Measurements from ENCODE around the gene DNHD1.

Gene DNHD1

DNA sequence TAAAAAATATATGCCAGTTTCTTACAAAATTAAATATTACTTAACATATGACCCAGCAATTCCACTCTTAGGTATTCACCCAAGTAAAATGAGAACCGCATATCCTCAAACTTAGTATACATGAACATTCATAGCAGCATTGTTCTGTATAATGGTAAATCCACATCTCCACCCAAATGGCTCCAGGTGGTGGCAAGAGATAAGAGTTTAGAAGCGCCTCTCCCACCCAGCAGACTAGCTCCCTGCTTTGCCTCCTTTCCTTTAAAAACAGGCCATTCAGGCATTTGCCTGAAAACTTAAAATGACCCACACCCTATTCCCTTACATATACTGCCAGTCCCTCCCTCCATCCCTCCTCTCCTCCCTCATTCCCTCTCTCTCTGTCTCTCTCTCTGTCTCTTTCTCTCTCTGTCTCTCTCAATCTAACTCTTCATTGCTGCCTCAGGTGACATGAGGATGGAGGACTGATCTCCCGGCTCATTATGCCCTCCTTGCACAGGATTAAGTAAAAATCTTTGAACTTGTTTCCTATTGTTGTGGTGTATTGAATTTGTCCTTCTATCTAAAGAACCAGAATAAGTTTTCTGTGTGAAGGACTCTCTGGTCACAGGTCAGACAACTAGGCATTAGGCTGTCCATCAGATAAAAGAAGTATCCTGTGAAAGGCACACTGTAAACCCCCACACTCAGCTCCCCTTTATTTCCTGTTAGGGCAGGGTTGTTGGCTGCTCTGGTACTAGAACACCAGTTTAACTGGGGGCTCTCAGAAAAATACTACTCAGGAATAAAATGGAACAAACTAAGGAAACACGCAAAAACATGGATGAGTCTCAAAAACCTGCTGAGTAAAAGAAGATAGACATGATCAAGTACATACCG is 58.0 kb downstream of the DNHD1 start:
- TF ChIP-seq GATA3 (IDR thresholded peaks at IDR 0.05; ENCODE audit: low read depth, low read length), result no peak
- TF ChIP-seq GATA2 (IDR thresholded peaks at IDR 0.05; ENCODE audit: low read depth, low read length), result no peak

DNA sequence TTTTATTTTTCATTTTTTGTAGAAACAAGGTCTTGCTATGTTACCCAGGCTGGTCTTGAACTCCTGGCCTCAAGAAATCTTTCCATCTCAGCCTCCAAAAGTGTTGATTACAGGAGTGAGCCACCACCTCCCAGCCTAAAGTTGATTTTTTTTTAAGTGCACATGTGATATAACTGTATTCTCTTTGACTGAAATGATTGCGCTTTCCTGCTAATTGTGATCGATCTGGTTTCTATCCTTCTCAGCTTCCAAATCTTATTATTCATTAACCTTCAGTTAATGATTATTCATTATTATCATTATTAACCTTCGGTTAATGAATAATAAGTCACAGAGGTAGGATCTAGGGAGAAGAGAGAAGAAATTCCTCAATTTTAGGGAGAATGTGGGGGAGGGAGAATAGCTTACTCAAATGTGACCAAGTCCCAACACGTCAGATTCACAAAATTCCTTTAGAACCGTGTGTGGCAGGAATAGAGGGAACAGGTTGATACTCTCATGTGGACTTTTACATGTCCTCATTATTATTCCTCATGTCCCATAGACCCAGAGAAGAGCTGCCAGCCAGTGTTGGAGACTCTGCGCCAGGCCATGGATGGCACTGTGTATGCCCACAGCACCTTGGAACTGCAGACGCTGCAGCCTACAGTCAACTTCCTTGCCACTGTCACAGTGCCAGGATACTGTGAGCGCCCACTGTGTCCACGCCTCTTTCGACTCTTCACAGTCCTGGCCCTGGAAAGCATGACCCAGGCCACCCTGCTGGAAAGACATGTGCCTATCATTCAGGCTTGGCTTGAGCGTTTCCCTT is 59.3 kb downstream of the DNHD1 start:
- TF ChIP-seq GATA2 (IDR thresholded peaks at IDR 0.05; ENCODE audit: low read depth, low read length) (no peak), GATA3 (IDR thresholded peaks at IDR 0.05; ENCODE audit: low read depth, low read length) (no peak)

DNA sequence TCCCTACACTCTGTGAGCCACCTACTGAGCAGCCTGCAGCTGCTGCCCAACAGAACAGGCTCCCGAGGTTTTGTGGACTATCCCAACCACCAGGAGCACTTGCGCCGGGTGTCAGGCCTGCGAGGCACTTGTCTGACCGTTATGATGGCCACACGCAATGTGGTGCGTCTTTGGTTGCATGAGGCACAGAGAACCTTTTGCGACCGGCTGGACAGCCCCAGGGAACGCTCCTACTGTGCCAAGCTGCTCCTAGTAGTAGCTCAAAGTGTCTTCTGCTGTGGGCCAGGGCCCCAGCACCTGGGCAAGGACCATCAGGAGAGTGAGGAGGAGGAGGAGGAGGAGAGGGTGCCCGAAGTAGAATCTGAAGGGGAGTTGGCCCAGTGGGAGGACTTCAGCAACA is 60.0 kb downstream of the DNHD1 start:
- TF ChIP-seq GATA2 (IDR thresholded peaks at IDR 0.05; ENCODE audit: low read depth, low read length) (no peak), GATA3 (IDR thresholded peaks at IDR 0.05; ENCODE audit: low read depth, low read length) (no peak)

DNA sequence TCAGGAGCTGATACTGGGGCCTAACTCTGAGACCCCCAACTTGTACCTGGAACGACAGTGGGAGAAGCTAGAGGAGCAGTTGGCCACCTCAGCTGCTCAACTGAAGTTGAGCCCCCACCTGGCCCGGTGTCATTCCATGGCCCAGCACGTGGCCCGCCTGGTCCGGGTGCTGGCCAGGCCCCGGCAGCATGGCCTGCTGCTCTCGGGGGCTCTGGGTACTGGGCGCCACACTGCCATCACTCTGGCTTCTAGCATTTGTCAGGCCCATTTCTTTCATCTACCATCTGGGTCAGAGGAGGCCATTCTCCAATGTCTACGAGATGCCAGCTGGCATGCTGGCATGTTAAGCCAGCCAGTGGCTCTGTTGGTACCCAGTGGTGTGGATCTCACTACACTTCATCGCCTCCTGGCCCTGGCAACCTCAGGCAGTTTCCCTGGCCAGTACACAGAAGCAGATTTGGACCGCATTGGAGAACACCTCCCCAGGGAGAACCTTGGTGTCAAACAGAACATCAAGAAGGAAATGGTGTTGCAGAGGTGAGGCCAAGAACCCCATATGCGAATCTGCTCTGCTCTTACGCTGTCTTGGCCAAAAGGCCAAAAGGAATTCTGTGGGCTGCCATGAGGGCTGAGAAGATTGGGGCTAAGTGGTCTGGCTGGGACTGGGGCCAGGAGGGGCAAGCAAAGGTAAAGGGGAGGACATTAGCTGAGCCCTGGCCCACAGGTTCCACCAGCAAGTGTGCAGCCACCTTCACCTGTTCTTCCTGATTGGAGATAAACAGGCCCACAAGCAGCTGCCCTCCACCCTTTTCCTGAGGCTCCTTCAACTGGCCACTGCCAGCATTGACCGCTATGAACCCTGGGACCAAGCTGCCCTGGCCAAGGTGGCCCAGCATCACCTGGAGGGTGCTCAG is 60.9 kb downstream of the DNHD1 start:
- TF ChIP-seq GATA2 (IDR thresholded peaks at IDR 0.05; ENCODE audit: low read depth, low read length) (no peak), GATA3 (IDR thresholded peaks at IDR 0.05; ENCODE audit: low read depth, low read length) (no peak)

DNA sequence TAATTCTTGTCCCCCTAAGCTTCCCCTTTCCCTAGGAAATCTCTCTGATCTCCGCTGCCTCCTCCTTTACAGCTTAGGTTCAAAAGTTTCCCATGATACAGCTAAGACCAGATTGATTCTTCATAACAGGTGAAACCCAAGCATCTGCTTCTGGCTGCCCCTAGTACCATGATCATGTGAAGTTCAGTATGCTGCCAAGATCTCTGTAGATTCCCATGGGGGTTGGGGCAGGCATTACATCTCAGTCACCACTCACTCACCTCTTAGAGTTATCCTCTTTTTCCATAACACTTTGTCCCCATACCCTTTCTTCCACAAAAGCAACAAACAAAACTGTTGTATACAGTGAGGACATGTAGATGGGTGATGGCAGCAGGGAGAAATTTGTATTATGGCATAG is 62.3 kb downstream of the DNHD1 start:
- TF ChIP-seq GATA3 (IDR thresholded peaks at IDR 0.05; ENCODE audit: low read depth, low read length), result no peak
- no peak for TF ChIP-seq GATA2 (IDR thresholded peaks at IDR 0.05; ENCODE audit: low read depth, low read length)

DNA sequence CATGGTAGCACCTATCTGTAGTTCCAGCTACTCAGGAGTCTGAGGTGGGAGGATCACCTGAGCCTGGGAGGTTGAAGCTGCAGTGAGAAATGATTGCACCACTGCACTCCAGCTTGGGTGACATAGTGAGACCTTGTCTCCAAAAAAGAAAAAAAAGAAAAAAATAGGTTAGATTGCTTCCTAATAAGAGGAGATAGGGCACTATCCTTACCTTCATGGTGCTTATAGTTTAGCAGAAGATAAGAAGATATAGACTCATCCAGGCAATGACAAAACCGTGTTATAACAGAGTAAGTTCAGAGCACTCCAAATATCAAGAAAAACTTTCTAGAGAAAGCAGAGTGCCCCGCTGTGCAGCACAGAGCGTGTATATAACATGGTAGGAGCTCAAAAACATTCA is 64.2 kb downstream of the DNHD1 start:
- no peak for TF ChIP-seq GATA2 (IDR thresholded peaks at IDR 0.05; ENCODE audit: low read depth, low read length)
- TF ChIP-seq GATA3 (IDR thresholded peaks at IDR 0.05; ENCODE audit: low read depth, low read length), result no peak

DNA sequence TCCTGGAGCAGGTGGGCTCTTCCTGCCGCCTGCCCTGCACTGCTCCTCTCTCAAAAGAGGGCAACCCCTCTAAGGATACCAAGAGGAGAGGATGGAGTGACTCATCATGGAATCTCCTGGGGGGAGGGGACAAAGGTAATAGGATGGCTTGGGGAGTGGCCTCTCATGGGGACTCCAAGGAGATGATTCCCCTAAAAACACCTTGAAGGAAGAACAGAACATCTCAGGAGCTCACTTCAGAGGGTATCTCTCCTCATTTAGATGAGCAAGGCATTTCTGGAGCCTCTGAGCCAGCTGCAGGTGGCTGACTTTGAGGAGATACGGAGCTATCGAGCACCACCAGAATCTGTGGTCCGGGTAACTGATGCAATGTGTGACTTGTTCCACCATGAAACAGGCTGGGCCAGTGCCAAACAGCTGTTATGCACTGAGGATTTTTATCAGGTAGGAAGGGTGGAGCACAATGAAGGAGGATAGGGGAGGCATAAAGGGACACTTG is 66.1 kb downstream of the DNHD1 start:
- TF ChIP-seq GATA3 (IDR thresholded peaks at IDR 0.05; ENCODE audit: low read depth, low read length) (no peak), GATA2 (IDR thresholded peaks at IDR 0.05; ENCODE audit: low read depth, low read length) (no peak)

DNA sequence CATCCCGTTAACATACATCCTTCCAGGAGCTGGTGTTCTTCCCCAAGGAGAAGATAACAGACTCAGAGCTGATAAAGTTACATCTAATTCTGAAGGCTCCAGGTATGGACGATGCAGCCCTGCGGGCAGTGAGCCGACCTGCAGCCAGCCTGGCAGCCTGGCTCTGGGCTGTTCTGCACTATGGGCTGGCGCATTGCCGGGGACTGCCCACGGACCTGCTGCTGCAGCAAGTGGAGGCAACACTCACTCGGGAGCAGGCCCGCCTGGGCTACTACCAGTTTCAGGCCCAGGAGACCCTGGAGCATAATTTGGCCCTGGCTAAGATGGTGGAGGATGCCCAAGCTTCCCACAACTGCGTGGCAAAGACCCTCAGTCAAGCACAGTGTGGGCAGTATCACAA is 66.6 kb downstream of the DNHD1 start:
- TF ChIP-seq GATA2 (IDR thresholded peaks at IDR 0.05; ENCODE audit: low read depth, low read length), result no peak
- TF ChIP-seq GATA3 (IDR thresholded peaks at IDR 0.05; ENCODE audit: low read depth, low read length), result no peak

DNA sequence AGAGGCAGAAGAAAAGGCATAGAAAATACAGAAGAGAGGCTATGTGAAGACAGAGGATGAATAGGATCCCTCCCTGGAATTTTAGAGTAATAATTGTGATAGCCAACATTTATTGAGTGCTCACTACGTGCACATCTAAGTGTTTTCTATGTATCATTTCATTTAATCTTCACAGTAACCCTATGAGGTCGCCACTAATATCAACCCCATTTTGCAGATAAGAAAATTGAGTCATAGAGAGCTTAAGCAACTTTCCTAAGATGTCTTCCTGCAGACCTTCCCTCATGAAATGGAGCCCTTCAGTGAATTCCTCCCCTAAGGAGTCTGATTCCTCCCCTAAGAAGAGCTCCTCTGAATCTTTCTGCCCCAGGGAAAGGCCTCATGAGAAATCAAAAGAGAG is 68.2 kb downstream of the DNHD1 start:
- no peak for TF ChIP-seq GATA3 (IDR thresholded peaks at IDR 0.05; ENCODE audit: low read depth, low read length)
- no peak for TF ChIP-seq GATA2 (IDR thresholded peaks at IDR 0.05; ENCODE audit: low read depth, low read length)

DNA sequence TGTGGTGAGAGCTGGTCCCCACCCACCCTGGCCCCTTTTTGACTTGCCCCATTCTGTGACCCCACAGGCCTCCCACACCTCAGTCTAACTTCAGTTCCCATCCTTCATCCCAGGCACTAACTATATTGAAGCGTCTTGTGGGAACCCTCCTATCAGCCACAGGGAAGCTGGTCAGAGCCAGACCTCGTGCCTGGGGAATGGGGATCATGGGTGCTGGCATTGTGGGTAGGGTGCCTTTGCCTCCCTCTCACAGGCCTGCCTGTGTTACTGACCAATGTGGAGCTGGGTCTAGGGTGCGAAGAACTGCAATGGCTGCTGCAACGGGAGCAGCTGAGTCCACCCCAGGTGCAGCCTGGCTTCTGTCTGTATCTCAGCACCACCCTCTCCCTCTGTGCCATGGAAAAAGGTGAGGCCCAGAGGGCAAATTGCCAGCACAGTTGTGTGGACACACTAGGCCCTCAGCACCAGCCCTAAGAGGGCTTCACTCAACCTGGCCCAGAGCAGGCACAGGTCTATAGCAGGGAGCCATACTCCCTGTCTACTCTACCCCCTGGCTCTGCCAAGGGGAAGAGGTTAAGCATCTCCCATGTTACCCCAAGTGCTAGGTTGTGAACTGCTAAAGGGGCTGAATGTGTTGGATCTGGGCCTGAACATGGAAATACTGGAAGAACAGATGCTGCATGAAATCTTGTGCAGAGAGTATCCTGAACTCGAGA is 69.1 kb downstream of the DNHD1 start:
- TF ChIP-seq GATA3 (IDR thresholded peaks at IDR 0.05; ENCODE audit: low read depth, low read length) (no peak), GATA2 (IDR thresholded peaks at IDR 0.05; ENCODE audit: low read depth, low read length) (no peak)

DNA sequence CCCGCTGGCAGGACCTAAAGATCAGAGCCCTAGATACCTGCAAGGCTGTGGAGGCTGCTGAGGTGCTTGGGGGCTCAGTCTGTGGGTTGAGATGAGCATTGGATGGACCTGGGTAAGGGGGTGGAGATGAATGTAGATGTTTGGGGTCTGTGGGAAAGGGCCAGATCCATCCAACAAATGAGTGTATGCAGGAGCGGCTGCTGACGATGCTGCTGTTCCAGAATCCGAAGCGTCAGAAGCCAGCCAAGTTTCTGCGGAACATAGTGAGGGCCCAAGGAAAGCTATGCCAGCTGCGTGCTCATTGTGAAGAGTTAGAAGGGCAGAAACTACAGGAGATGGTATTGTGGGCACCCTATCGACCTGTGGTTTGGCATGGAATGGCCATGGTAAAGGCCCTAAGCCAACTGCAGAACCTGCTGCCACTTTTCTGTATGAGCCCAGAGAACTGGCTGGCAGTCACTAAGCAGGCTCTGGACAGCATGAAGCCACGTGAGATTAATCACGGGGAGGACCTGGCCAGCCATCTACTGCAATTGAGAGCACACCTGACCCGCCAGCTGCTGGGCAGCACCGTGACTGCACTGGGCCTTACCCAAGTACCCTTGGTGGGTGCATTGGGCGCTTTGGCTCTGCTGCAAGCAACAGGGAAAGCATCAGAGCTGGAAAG is 69.8 kb downstream of the DNHD1 start:
- TF ChIP-seq GATA3 (IDR thresholded peaks at IDR 0.05; ENCODE audit: low read depth, low read length) (no peak), GATA2 (IDR thresholded peaks at IDR 0.05; ENCODE audit: low read depth, low read length) (no peak)

DNA sequence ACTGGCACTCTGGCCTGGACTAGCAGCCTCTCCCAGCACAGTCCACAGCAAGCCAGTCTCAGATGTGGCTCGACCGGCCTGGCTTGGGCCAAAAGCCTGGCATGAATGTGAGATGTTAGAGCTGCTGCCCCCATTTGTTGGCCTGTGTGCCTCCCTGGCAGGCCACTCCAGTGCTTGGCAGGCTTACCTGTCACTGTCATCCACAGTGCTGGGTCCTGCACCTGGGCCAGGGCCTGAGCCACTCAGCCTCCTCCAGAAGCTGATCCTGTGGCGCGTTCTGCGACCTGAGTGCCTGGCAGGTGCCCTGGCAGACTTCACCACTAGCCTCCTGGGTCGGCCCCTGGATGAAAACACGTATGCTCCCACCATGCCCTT is 70.3 kb downstream of the DNHD1 start:
- TF ChIP-seq GATA2 (IDR thresholded peaks at IDR 0.05; ENCODE audit: low read depth, low read length) (no peak), GATA3 (IDR thresholded peaks at IDR 0.05; ENCODE audit: low read depth, low read length) (no peak)
